RWPE1 (cell line): Measurements from ENCODE around the gene STN1.

ENCODE experiments used
- CTCF ChIA-PET: fragments of 350-600 bp; sonication (Branson Sonifier 250); formaldehyde crosslinking; extraction: SDS; loops from one replicate; lab custom pipeline; 2021; lab: Yijun Ruan, JAX
- POLR2A ChIA-PET: fragments of 400-600 bp; formaldehyde crosslinking; extraction: SDS; loops from one replicate; lab custom pipeline; 2020; ENCODE audit warnings: antibody characterized with exemption; ENCODE audit not compliant: low non-redundant PET; lab: Yijun Ruan, JAX
- DNase-seq: peaks from one replicate; pipeline ENCODE4 v3.0.0; 2012; ENCODE audit warnings: low spot score
- H3K27ac ChIP-seq: fragments of 450-650 bp; 2 replicates; pipeline ENCODE4 v1.5.1; 2017
- TF ChIP-seq, protein P1 (sequence below): fragments of 450-650 bp; conservative IDR thresholded peaks from 2 replicates; pipeline ENCODE4 v1.5.1; 2017; ENCODE audit warnings: low read depth, mild to moderate bottlenecking

Gene STN1

DNA sequence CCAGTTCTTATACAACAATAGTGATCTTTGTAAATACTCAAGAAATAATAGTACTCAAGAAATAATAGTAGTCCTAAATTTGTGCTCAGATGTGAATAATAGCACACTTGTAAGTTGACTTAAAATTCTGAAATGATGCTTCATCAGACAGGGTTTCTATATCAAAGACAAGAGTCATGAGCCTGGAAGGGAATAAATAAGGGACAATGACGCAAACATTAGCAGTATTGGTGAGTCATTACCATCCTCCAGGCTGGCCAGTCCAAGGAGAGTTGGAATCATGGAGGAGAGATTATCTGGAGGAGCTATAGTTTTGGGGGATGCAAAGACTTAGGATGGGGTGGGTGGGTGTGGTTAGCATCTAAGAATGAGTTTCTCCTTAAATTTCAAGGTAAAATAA, 56.5 kb downstream of the STN1 start:
- ChIA-PET POLR2A (no interaction called here), CTCF (no interaction called here)
- DNase-seq = no peak
- H3K27ac ChIP-seq = no peak overlapping the region
- TF ChIP-seq, protein P1, sequence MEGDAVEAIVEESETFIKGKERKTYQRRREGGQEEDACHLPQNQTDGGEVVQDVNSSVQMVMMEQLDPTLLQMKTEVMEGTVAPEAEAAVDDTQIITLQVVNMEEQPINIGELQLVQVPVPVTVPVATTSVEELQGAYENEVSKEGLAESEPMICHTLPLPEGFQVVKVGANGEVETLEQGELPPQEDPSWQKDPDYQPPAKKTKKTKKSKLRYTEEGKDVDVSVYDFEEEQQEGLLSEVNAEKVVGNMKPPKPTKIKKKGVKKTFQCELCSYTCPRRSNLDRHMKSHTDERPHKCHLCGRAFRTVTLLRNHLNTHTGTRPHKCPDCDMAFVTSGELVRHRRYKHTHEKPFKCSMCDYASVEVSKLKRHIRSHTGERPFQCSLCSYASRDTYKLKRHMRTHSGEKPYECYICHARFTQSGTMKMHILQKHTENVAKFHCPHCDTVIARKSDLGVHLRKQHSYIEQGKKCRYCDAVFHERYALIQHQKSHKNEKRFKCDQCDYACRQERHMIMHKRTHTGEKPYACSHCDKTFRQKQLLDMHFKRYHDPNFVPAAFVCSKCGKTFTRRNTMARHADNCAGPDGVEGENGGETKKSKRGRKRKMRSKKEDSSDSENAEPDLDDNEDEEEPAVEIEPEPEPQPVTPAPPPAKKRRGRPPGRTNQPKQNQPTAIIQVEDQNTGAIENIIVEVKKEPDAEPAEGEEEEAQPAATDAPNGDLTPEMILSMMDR = no peak

DNA sequence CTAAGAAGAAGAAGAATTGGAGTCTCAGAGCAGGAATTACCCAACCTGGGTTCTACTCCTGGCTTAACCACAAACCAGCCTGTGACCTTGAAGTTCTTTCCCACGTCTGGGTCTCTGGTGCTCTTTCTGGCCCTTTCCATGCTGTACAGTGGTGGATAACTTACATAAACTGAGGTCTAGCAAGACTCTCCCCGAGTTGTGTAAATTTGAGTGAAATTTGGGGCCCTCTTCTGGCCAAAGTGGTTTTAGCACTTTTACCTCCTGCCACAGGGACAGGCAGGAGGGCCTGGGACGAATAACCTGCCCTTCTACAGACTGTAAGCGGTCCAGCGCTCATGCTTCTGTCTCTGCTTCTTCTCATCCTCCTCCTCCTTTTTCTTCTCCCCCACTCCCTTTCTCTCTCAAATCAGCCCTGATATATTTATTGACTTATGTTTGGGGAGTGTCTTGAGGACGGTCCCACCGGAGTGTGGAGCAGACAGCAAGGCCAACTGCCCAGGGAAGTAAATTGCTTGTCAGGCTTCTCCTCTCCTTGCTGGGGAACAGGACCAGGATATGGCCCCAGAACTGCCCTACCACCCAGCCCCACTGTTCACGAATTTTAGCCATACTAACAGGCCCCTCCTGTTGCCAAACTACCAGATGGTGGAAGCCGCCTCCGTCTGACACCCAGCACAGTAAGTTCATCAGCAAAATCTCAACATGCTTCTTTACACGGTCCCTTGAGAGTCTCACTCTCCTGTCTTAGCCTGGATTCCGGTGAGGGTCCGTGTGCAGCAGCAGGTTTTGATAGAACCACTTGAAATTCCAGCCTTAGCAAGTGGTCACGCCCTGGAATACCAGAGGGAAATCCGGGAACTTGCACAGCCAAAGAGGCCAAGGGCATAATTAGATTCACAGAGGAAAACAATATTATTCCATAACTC, 58.6 kb downstream of the STN1 start:
- ChIA-PET CTCF (interaction anchor here (0.6 to 0.7 kb wide), 2 partner anchors 30 to 238 kb away, joined by 3 read pairs; no protein-coding TSS in a partner anchor), POLR2A (no interaction called here)
- TF ChIP-seq, protein P1 = peak; percentile 73
- H3K27ac ChIP-seq = peak overlapping the region; percentile 59
- DNase-seq = peak; percentile 69

DNA sequence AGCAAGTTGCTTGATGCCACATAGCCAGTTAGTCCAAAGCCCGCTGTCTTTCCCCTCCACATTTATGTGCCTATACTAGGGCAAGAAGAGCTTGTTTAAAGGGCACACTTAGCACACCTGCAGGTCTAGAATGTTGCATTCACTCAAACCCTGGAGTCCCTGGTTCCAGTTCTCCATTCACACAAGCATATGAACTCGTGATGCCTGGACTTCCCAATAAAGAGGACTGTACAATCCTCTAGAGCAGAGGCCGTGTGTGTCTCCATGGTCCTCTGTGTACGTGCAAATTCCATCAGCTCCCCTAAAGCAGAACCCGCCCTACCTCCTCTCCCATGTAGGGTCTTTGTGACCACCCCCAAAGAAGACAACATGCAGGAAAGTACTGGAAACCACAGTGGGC, 59.6 kb downstream of the STN1 start:
- CTCF ChIA-PET = interaction anchor here (0.6 to 1.0 kb wide), 3 partner anchors 26 to 479 kb away, joined by 3 read pairs; no protein-coding TSS in a partner anchor
- TF ChIP-seq, protein P1 = no peak
- no peak for DNase-seq
- POLR2A ChIA-PET = no interaction called here
- H3K27ac ChIP-seq = no peak overlapping the region; the same call in 1 of the 2 replicates

DNA sequence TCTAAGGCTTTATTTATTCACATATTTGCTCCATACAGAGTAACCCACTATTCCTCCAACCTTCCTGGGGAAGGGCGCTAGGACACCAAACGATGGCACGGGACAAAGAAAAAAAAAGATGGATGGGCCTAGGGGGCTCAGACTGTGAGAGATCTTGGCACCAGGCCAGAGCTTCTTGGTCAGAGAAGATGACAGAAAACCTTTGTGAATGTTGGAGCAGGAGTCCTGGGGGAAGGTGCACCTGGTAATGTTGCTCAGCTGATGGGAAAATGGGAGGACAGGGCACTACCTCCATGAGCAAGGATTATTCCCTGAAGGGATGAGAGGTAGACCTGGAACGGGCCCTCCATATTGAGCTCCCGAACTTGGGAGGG, 61.2 kb downstream of the STN1 start:
- peak overlapping the region; percentile 91 for H3K27ac ChIP-seq
- POLR2A ChIA-PET = interaction anchor here (0.6 to 1.3 kb wide), 2 partner anchors 25 to 67 kb away, joined by 3 to 4 read pairs; no protein-coding TSS in a partner anchor
- TF ChIP-seq, protein P1 = no peak
- DNase-seq = no peak
- CTCF ChIA-PET = interaction anchor here (0.5 to 0.9 kb wide), 4 partner anchors 28 to 308 kb away, joined by 3 to 5 read pairs (median 4); no protein-coding TSS in a partner anchor

DNA sequence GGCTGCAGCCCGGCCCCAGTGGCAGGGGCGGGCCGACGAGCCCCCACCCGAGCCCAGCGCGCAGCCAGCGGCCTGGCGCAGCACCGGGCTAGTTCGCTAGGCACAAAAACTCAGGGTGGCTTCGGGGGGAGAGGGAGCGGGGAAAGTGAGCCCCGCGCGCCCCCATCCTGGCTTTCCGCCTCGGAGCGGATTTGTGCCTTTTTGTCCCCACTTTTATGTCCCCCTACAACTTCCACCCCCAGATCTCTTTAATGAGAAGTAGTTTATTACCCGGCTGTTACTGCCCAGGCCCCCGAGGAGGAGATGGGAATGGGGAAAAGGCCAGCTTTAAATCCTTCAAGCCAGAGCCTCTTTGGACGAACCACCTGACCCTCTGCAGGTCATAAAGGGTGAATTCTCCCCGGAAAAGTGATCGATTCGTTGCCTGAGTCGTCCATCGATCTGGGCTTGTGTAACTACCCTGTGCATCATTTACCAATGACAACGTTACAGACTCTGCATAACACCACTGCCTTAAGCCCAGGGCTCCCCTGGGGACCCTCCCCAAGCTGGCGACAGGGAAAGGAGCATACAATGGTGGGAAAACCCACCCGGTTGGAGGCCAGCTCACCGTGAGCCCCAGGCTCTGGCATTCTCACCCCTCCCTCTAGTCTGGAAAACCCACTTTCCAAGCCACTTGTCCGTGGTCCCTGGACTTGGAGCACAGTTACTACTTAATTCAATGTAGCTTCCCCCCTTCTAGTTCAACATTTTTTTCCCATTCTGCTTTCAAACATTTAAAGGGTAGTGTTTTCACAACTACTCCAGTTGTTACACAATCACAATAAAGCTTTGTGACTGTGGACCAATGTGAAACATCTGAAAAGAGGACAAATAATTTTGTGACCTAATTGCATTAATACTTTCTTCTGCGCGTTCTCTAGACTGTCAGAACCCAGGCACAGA, 61.9 kb downstream of the STN1 start:
- no peak for DNase-seq
- ChIA-PET POLR2A (interaction anchor here (0.5 to 1.3 kb wide), 4 partner anchors 25 to 143 kb away, joined by 3 to 11 read pairs (median 4); no protein-coding TSS in a partner anchor), CTCF (interaction anchor here (0.5 to 2.1 kb wide), 9 partner anchors 13 to 308 kb away, joined by 3 to 7 read pairs (median 5); no protein-coding TSS in a partner anchor)
- peak overlapping the region; percentile 91 for H3K27ac ChIP-seq
- TF ChIP-seq, protein P1 = no peak
